HK-2 (cell line): ENCODE measurements around the gene PARD3.
"Not testable (repeated sequence)": the region's sequence is repeated elsewhere in the genome, so short reads cannot be mapped to it uniquely, and the experiment has no call there.

Experiments used
- DNase-seq: peaks from one replicate; pipeline ENCODE4 v3.0.0-alpha.2; 2018; ENCODE audit not compliant: unreplicated experiment

PARD3 gene

DNA sequence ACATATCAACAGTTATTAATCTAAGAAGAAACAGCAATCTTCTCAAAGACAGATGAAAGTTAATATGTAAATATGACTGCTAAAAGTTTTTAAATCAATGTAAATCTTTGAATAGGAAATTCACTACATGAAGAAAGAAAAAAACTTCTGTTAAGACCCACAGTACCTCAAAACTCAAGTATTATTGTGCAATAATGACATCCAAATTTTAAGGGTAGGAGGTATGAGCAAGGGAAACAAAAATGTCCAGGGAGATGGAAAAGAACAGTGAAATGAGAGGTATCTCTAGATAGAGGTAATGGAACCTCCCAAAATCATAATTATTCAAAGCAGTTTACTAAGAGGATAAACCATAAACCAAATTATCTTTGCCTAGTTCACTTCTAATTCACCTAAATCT is 436.8 kb downstream of the PARD3 start:
- no peak for DNase-seq

DNA sequence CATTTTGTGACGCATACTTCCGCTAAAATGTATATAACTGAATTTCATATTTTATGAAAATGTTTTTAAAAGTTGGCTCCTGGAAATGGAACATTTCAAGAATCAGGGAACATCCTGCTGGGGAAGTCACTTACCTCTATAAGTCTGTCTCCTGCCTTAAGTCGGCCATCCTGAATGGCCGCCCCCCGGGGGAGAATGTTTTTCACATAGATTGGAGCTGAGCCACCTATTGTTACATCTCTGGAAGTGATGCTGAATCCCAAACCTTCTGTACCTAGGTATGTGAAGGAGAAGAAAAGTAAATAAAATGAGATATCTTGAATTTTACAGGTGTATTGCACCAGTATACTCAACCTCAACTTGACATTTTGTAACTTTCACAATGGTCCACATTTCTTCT is 437.3 kb downstream of the PARD3 start:
- no peak for DNase-seq

DNA sequence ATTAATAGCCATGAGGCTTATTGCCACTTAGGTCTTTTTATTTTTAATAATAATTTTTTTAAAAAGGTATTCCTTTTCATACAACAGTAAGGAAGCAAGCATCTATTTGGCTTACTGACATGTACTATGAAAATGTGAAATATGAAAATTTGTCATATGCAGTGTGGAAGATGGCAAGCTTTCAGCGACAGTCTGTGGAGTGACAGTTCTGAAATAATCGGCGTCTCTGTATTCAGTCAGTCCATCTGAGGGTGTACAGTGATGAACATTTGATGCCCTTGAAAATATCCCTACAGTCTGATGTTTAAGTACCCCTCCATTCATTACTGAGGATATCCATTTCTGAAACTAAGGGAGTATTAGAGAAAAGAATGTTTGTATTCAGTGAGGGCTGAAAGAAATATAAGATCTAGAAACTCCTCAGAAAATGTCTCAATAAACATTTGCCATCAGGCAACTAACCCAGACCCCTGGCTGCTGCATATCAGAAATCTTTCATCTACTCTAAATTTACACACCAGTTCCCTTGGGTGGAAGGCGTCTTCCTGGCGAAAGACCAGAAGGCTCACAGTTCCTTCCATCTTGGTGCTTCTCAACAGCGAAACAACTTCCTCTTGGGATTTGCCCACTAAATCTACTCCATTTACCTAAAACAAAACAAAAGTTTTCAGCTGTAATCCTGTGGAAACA is 440.6 kb downstream of the PARD3 start:
- DNase-seq, result no peak

DNA sequence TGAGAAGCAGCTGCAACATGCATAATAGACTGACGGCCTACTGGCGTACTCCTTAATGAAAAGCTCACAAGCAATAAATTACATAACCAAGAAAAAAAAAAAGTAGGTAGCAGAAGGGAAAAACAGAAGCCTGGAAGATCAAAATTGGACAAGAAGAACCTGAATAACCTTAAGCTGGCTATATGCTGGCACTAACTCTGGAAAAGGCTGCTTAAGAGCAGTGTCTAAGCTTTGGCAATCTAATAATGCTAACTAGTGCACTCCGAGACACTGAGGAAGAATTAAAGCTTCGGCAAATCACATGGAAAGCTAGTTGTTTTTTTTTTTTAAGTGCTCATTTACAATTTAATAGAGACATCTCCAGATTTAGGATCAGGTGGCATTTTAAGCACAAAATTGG is 441.9 kb downstream of the PARD3 start:
- no peak for DNase-seq

DNA sequence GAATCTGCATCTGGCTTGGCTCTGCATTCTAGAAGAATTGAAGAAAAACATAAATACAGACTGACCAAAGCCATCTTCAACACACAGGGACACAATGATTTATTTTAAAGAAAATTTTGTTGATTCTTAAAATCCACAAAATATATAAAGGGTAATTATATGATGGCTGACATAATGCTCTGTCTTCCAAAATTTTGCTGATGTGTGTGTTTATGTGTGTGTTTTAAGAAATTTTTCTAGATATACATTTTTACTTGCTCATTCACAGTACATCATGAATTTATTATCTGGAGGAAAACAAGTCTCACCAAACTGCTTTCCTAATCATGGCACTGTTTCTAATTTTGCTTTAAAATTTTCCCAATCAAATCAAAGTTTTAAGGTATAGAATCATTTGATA is 442.6 kb downstream of the PARD3 start:
- no peak for DNase-seq

DNA sequence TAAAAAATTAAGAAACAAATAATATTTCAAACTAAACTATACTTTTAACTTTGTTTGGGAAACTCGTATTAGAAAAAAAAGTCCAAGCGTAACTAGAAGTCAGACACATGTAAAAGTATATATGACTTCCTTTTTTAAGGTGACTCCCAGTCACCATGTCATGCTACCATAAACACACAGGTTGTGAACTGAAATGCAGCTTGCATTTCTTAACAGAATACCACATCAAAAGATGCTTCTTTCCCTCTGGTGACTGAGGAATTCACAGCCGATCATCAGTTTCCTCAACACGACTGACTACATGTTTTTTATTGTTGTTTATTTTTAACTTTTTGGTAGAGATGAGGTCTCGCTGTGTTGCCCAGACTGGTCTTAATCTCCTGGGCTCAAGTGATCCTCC is 445.0 kb downstream of the PARD3 start:
- DNase-seq, result no peak

DNA sequence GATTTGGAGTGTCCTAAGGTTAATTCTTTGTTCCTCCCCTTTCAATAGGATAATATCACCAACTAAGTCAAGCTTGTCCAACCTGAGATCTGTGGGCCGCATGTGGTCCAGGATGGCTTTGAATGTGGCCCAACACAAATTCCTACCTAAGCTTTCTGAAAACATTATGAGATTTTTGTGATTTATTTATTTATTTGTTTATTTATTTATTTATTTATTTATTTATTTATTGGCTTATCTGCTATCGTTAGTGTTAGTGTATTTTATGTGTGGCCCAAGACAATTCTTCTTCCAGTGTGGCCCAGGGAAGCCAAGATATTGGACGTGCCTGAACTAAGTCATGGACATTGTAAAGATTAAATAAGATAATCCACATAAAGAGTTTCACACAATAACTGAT is 446.0 kb downstream of the PARD3 start:
- DNase-seq, result no peak

DNA sequence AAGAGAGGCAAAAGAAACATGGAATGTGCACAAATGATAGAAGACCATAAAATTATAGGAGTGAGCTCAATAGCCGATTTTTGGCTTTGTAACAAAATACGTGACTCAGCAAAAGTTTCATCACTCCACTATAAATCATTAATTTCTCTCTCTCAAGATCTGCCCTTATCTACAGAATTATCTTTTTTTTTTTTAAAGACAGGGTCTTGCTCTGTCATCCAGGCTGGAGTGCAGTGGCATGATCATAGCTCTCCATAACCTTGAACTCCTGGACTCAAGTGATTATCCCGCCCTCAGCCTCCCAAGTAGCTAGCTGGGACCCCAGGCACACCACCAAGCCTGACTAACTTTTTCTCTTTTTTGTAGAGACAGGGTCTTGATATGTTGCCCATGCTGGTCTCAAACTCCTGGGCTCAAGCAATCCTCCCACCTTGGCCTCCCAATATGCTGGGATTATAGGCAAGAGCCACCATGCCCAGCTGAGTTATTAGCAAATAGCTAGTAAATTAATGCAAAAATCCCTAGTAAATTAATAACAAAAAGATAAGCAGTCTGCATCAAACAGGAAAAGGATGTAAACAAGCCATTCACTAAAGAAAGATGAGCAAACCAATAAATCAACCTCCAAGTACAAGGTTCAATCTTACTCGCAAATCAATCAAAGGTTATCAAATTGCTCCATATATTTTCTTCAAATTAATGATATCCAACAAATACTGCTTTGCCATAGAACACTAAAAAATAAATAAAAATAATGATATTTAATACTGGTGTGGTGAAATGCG is 450.7 kb downstream of the PARD3 start:
- DNase-seq, result no peak

DNA sequence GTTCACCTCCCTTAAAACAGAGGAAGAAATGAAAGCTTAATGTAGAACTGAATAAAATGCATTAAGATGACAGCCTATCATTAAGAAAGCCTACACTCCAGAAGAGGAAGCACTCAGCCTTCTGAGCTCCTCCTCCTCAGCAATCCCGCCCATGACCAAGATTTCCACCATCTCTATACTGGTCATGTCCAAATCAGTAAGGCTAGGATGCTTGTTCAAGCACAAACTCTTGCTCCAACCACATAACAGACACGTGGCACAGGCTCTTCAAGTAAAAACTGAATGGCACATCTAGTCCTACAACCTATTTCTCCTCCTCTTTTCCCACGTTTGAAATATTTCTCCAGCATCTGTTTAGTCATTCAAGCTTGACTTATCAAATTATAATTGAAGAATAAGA is 454.1 kb downstream of the PARD3 start:
- no peak for DNase-seq

DNA sequence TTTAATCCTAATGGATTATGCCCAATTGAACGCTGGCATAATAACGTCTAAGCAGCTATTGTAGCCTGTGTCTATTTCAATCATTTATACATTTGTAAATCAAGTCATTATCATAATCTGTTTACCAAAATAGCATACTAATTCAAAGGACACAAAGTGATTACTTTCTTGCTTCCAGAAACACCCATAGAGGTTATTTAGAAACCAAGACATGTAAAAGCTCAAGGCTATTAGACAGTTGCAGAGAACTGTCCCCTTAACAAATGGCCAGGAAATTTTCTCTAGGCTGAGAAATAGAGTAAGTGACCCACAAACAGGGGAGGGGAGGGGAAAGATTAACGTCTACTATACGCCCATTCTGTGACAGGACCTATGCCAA is 455.7 kb downstream of the PARD3 start:
- DNase-seq, result no peak

DNA sequence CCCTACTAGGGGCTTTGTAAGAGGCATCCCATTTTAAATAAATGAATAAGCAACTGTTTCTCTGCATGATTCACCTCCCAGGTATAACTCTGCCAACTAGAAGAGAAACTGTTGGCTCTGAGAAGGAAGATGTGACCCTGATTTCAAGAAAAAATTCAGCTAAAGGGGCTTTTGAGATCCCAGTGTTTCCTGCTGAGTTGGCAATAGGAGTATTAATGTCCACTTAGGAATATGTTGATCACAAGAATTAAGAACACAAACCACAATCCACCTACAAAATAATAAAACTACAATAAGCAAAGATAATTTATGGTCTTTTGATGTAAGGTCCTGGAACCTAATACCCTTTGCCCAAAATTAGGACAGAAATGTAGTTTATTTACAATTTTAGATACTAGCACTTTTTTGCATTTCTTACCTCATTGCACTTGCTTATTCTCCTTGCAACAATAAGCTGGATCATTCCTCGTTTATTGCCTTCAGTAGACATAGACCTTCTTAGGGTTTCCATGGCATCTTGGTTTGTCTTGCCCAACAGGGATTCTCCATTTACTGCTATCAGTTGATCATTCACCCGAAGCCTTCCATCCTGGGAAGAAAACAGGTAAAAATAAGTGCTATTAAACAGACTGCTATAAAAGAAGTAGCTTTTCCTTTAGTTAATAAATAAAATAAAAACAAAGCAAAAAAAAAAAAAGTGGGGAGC is 456.2 kb downstream of the PARD3 start:
- DNase-seq, result no peak

DNA sequence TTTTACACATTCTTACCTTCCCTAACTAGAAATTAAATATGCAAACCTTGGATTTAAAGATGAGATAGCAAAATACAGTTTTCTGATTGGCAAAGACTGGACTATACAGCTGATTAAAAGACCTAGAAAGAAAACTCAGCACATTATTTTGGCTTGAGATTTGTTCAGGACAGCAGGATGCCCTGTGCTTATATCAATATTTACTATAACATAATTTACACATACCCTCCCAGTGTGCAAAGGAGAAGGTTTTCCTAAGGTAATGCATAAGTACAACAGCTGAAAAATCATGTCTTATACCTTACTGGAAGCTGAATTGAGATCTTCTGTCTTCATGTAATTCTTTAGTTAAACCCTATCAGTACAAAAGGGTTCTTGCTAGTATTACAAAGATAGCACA is 458.6 kb downstream of the PARD3 start:
- DNase-seq, result no peak

DNA sequence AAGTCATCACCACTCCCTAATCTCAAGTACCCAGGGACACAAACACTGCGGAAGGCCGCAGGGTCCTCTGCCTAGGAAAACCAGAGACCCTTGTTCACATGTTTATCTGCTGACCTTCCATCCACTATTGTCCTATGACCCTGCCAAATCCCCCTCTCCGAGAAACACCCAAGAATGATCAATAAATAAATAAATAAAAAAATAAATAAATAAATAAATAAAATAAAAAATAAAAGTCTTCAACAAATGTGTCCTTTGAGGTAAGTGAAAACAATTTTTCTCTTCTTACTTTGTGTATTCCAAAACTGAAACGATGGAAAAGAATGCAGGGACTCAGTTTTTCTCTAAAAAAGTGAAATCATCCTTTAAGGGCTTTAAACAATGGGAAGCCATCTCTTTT is 461.6 kb downstream of the PARD3 start:
- not testable (repeated sequence) for DNase-seq

DNA sequence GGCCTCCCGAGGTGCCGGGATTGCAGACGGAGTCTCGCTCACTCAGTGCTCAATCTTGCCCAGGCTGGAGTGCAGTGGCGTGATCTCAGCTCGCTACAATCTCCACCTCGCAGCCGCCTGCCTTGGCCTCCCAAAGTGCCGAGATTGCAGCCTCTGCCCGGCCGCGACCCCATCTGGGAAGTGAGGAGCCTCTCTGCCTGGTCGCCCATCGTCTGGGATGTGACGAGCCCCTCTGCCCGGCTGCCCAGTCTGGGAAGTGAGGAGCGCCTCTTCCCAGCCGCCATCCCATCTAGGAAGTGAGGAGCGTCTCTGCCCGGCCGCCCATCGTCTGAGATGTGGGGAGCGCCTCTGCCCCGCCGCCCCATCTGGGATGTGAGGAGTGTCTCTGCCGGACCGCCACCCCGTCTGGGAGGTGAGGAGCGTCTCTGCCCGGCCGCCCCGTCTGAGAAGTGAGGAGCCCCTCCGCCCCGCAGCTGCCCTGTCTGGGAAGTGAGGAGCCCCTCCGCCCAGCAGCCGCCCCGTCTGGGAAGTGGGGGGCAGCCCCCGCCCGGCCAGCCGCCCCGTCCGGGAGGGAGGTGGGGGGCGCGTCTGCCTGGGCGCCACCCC is 462.4 kb downstream of the PARD3 start:
- not testable (repeated sequence) for DNase-seq

DNA sequence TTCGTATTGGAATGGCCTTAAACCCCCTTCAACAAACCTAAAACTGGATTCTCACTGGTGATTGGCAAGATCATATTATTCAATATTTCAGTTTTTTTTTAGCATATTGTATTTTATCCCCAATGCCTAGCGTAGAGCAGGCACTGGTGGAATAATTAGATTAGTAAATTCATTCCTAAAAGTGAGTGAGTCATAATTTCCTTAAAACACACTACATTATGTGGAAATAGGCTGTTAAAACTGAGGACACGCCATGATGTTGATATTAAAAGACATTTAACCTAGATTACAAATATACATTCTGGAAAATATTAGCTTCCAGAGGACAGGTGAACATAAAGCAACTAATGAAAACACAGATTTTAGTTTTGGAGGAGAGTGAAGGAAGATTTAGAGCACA is 463.9 kb downstream of the PARD3 start:
- no peak for DNase-seq

DNA sequence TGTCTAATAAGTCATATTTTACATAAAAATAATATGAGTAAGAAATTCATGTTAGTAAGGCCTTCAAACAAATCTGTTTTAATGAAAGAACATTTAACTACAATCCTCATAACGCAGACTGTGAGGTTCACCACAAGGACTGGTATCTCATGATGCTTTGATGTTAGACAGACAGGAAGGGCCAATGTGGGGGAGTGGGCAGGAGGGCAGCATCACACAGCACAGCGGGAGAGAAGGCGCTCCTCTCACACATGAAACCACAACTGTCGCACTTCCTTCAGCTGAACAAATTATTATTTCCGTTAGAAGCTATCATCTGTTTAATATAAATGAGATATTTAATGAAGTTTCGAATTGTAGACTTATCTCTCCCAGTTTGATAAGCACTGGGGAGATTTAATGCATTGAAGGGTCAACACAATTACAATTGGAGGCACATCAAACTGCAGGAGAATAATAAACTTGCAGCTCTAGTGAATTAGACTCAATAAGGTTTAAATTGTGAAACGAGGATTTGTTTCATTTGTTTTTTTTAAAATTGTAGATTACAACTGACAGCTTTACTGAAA is 466.1 kb downstream of the PARD3 start:
- DNase-seq, result no peak

DNA sequence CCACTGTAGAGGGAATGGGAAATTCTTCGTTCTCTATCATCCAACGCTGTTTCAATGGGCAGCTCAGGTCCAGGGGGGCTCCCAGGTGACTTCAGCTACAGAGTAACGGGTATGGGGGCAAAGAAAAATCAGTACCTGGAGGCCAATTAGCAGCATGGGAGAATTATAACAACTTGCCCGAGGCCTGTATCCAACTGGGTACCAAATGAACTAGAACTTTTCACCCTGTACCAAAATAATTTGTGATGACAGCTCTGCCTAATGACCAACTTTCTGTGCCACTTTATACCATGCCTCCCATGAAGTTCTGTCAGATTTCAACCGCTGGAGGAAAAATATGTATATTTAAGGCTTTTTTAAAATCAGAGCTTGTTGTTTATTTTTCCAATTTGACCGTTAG is 467.1 kb downstream of the PARD3 start:
- DNase-seq, result no peak

DNA sequence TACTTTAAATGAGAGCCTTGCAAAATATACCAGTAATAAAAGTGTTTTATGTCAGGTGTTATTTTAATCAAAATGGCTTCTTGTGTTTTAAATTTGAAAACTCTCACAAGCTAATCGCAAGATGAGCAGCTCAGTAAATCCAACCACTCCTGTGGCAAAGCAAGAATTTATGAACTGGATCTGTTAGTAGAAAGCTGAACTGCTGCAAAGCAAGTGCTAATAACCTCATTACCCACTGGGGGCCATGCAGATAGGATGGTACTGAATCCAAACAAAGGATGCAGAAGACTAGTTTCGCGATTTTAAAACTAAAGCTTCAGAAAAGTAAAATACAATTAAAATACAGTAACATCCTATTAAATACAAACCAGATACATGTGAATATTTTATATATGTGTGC is 468.0 kb downstream of the PARD3 start:
- no peak for DNase-seq

DNA sequence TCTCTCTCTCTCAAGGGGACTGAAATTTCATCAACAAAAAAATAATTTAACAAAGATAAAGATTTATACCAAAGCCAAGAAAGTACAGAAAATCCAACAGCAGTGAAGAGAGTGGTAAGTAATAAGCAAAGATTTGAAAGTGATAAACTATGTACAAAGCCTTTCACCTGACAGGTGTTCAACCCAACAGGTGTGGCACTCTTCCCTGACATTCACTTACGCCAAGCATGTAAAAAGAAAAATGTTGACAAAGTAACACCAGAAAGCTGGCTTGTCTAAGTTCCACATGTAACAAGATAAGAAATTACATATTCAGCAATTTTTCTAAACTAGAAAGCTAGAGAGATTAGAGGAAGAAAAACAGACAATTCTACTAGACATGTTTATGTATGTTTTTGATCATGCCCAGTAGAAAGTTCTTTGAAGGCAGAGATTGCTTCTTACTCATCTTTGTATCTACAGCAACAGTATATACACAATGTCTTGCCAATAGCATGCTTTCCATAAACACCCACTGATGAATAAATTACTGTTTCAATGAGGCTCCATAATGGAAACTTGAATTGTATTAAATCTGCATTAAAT is 468.5 kb downstream of the PARD3 start:
- no peak for DNase-seq

DNA sequence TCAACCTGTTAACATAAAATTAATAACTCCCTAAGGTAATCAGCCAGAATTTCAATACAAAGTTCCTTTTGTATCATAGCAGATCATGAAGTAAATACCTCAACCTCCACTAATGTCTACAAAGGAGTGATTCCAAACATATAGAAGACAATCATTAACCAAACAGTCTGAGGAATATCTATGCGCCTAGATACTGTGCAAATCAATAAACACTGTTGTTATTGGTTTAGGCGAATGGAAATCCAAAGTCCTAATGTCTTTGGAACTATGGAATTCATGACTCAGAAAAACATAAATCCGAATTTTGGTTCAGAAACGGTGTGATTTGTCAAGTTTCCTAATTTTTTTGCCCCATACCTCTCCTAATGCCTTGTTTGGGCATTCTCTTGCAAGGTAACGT is 469.7 kb downstream of the PARD3 start:
- no peak for DNase-seq

DNA sequence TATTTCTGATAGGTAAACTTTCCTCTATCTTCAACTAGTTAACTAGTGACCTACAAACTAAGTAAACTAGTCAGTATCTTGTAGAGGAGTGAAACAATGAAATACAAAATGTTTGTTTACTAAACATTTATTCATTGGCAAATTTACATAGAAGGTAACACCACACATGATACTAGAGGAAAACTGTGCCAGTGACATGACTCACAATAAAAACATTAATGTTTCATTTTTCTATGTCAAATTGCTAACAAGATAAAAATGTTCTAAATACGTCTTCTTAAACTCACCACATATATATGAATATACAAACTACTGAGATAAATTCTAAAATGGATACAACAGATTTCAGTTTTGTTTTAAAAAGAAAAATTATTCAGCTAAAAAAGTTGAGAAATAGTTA is 471.3 kb downstream of the PARD3 start:
- DNase-seq, result no peak

DNA sequence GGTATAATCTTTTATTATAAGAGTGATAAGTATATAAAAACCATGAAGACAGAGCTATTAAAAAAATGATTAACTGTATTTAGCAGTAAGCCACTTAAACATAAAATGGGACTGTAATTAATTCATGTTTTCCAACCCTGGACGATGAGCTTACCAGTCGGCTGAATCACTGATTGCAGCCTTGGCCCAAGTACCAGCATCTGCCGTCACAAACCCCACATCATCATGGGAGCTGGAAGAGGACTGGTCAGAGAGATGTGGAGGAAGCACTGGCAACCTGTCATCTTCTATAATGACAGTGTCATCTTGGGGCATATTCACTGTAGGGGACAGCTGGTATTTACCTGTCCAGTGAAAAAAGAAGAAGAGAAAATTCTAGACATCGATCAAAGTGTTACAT is 473.6 kb downstream of the PARD3 start:
- DNase-seq, result no peak
